ENCODE data around the gene FFAR2. TPM values are rescaled to one million over a fixed set of nuclear protein-coding genes. Genes with fewer than 3 reads are reported as not detected.
A peak's percentile ranks its signal among the peaks of the same experiment; 100 is the strongest.

Gene FFAR2
- total RNA-seq, 2 experiments from 2014 or later = not detected

- Mint-ChIP-seq H3K27ac (no peak overlapping the region), H3K36me3 (ENCODE audit: low read depth) (no peaks in the 10 kb centered on the region), H3K27me3 (ENCODE audit: low read depth) (peaks cover 37% of the 10 kb centered on the region), H3K4me1 (ENCODE audit: low read depth) (peaks cover 37% of the 10 kb centered on the region), H3K9me3 (ENCODE audit: insufficient read depth) (no peaks in the 10 kb centered on the region), H3K4me3 (no peak overlapping the region)
- ATAC-seq = no peak
- CTCF ChIA-PET = interaction anchor here (0.6 to 1.5 kb wide), 3 partner anchors 18 to 168 kb away, joined by 3 to 4 read pairs (median 3); no protein-coding TSS in a partner anchor
- POLR2A ChIA-PET = no interaction called here
- no peak for DNase-seq
Observed at GRCh38 chr19:35444735-35445134, 3.3 kb upstream of the FFAR2 start.

- Mint-ChIP-seq H3K4me1 (ENCODE audit: low read depth) (peaks cover 42% of the 10 kb centered on the region), H3K36me3 (ENCODE audit: low read depth) (no peaks in the 10 kb centered on the region), H3K27me3 (ENCODE audit: low read depth) (peaks cover 40% of the 10 kb centered on the region), H3K27ac (peak overlapping the region; percentile 62), H3K9me3 (ENCODE audit: insufficient read depth) (no peaks in the 10 kb centered on the region), H3K4me3 (no peak overlapping the region)
- POLR2A ChIA-PET = no interaction called here
- DNase-seq (peak; percentile 40), ATAC-seq (peak; percentile 63)
- CTCF ChIA-PET = interaction anchor here (0.7 to 1.5 kb wide), 4 partner anchors 17 to 93 kb away, joined by 3 to 4 read pairs (median 3); no protein-coding TSS in a partner anchor
Observed at GRCh38 chr19:35445826-35446593, 2.0 kb upstream of the FFAR2 start.

GRCh38 chr19:35449359-35450043, 1.4 kb downstream of the FFAR2 start:
- ATAC-seq (no peak), DNase-seq (no peak)
- Mint-ChIP-seq H3K27ac (no peak overlapping the region), H3K36me3 (ENCODE audit: low read depth) (no peaks in the 10 kb centered on the region), H3K9me3 (ENCODE audit: insufficient read depth) (no peaks in the 10 kb centered on the region), H3K27me3 (ENCODE audit: low read depth) (peaks cover 43% of the 10 kb centered on the region), H3K4me3 (no peak overlapping the region), H3K4me1 (ENCODE audit: low read depth) (peaks cover 55% of the 10 kb centered on the region)
- ChIA-PET CTCF (interaction anchor here (3.9 kb wide), 1 partner anchor 13 kb away, joined by 13 read pairs; no protein-coding TSS in a partner anchor), POLR2A (no interaction called here)

- ChIA-PET POLR2A (no interaction called here), CTCF (interaction anchor here (1.4 to 3.9 kb wide), 3 partner anchors 11 to 16 kb away, joined by 3 to 13 read pairs (median 5); no protein-coding TSS in a partner anchor)
- no peaks in the 10 kb centered on the region for H3K36me3 Mint-ChIP-seq (ENCODE audit: low read depth)
- H3K4me3 Mint-ChIP-seq = peak overlapping the region; percentile 4
- peaks cover 32% of the 10 kb centered on the region for H3K27me3 Mint-ChIP-seq (ENCODE audit: low read depth)
- ATAC-seq (peak; percentile 70), DNase-seq (peak; percentile 46)
- no peaks in the 10 kb centered on the region for H3K9me3 Mint-ChIP-seq (ENCODE audit: insufficient read depth)
- H3K4me1 Mint-ChIP-seq (ENCODE audit: low read depth) = peaks cover 52% of the 10 kb centered on the region
- H3K27ac Mint-ChIP-seq = peak overlapping the region; percentile 7
Observed at GRCh38 chr19:35451338-35452096, 3.5 kb downstream of the FFAR2 start.

GRCh38 chr19:35454663-35455062, 6.6 kb downstream of the FFAR2 start:
- Mint-ChIP-seq H3K27ac (no peak overlapping the region), H3K36me3 (ENCODE audit: low read depth) (no peaks in the 10 kb centered on the region), H3K9me3 (ENCODE audit: insufficient read depth) (no peaks in the 10 kb centered on the region), H3K4me1 (ENCODE audit: low read depth) (peaks cover 35% of the 10 kb centered on the region), H3K4me3 (no peak overlapping the region), H3K27me3 (ENCODE audit: low read depth) (peaks cover 15% of the 10 kb centered on the region)
- DNase-seq = no peak
- ChIA-PET POLR2A (no interaction called here), CTCF (interaction anchor here (1.0 to 1.7 kb wide), 4 partner anchors 14 to 41 kb away, joined by 3 read pairs; no protein-coding TSS in a partner anchor)
- no peak for ATAC-seq

GRCh38 chr19:35455616-35456201, 7.7 kb downstream of the FFAR2 start:
- Mint-ChIP-seq H3K27ac (no peak overlapping the region), H3K4me1 (ENCODE audit: low read depth) (peaks cover 35% of the 10 kb centered on the region), H3K27me3 (ENCODE audit: low read depth) (peaks cover 13% of the 10 kb centered on the region), H3K9me3 (ENCODE audit: insufficient read depth) (no peaks in the 10 kb centered on the region), H3K4me3 (no peak overlapping the region), H3K36me3 (ENCODE audit: low read depth) (no peaks in the 10 kb centered on the region)
- ChIA-PET POLR2A (no interaction called here), CTCF (interaction anchor here (1.0 to 1.3 kb wide), 2 partner anchors 16 to 40 kb away, joined by 3 read pairs; no protein-coding TSS in a partner anchor)
- DNase-seq (no peak), ATAC-seq (no peak)

- H3K27me3 Mint-ChIP-seq (ENCODE audit: low read depth) = peaks cover 13% of the 10 kb centered on the region
- no peaks in the 10 kb centered on the region for H3K36me3 Mint-ChIP-seq (ENCODE audit: low read depth)
- H3K4me3 Mint-ChIP-seq = no peak overlapping the region
- ChIA-PET POLR2A (no interaction called here), CTCF (interaction anchor here (2.9 kb wide), 1 partner anchor 11 kb away, joined by 13 read pairs; no protein-coding TSS in a partner anchor)
- H3K9me3 Mint-ChIP-seq (ENCODE audit: insufficient read depth) = no peaks in the 10 kb centered on the region
- ATAC-seq (no peak), DNase-seq (no peak)
- peaks cover 28% of the 10 kb centered on the region for H3K4me1 Mint-ChIP-seq (ENCODE audit: low read depth)
- no peak overlapping the region for H3K27ac Mint-ChIP-seq
Observed at GRCh38 chr19:35457173-35457572, 9.1 kb downstream of the FFAR2 start.

- CTCF ChIA-PET = interaction anchor here (2.9 kb wide), 1 partner anchor 10 kb away, joined by 13 read pairs; no protein-coding TSS in a partner anchor
- Mint-ChIP-seq H3K4me3 (no peak overlapping the region), H3K4me1 (ENCODE audit: low read depth) (peaks cover 35% of the 10 kb centered on the region), H3K27ac (no peak overlapping the region), H3K36me3 (ENCODE audit: low read depth) (no peaks in the 10 kb centered on the region), H3K9me3 (ENCODE audit: insufficient read depth) (no peaks in the 10 kb centered on the region), H3K27me3 (ENCODE audit: low read depth) (peaks cover 7% of the 10 kb centered on the region)
- POLR2A ChIA-PET = no interaction called here
- DNase-seq (no peak), ATAC-seq (no peak)
Observed at GRCh38 chr19:35458192-35458591, 10.1 kb downstream of the FFAR2 start.

- no peak for ATAC-seq
- Mint-ChIP-seq H3K4me3 (no peak overlapping the region), H3K27ac (no peak overlapping the region)
Observed at GRCh38 chr19:35458731-35459391, 10.8 kb downstream of the FFAR2 start.

DNA sequence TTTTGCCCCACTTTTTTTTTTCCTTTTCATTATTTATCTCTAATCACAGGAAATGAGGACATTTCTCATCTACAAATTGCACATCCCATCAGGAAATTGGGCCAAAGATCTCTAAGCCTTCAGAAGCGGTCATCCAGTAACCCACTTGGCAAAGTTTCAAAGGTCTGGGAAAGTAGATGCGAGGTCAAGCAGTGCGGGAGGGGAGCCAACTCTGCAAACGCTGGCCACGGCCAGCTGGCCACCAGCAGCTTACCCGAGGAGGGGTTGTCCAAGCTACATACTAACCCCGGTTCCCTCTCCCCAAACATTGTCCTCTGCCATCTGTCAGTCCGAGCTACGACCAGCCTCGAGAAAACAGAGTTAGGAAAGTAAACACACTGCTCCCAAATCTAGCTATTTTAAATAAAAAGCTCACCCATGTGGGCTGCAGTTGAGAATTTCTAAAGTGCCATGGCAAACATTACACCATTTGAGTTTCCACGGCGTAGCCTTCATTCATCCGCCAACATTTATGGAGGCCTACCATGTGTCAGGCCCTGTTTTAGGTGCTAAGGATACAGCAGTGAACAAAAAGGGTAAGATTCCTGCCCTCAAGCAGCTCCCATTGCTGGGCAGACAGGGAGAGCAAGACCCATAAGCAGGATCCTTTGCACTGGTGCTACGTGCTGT, 11.5 kb downstream of the FFAR2 start:
- no peak for DNase-seq
- no peak for ATAC-seq
- H3K27me3 Mint-ChIP-seq (ENCODE audit: low read depth) = peaks cover 7% of the 10 kb centered on the region
- no peaks in the 10 kb centered on the region for H3K9me3 Mint-ChIP-seq (ENCODE audit: insufficient read depth)
- POLR2A ChIA-PET = no interaction called here
- no peaks in the 10 kb centered on the region for H3K36me3 Mint-ChIP-seq (ENCODE audit: low read depth)
- CTCF ChIA-PET = interaction anchor here (0.8 to 2.9 kb wide), 6 partner anchors 8 to 415 kb away, joined by 3 to 13 read pairs (median 3); no protein-coding TSS in a partner anchor
- no peak overlapping the region for H3K4me3 Mint-ChIP-seq
- H3K27ac Mint-ChIP-seq = no peak overlapping the region
- H3K4me1 Mint-ChIP-seq (ENCODE audit: low read depth) = peaks cover 46% of the 10 kb centered on the region

More at GRCh38 chr19:35458731-35459391, 10.8 kb downstream of the FFAR2 start:
- ChIA-PET POLR2A (no interaction called here), CTCF (interaction anchor here (0.9 to 2.9 kb wide), 3 partner anchors 10 to 106 kb away, joined by 3 to 13 read pairs (median 6); no protein-coding TSS in a partner anchor)
- Mint-ChIP-seq H3K27me3 (ENCODE audit: low read depth) (peaks cover 7% of the 10 kb centered on the region), H3K36me3 (ENCODE audit: low read depth) (no peaks in the 10 kb centered on the region), H3K4me1 (ENCODE audit: low read depth) (peaks cover 42% of the 10 kb centered on the region), H3K9me3 (ENCODE audit: insufficient read depth) (no peaks in the 10 kb centered on the region)
- DNase-seq = no peak

All from activated CD8-positive, alpha-beta T cell treated with anti-CD3 and anti-CD28 coated beads, Interleukin-2, amount 10 ng/mL, durations not matched to agents 7 days and 5 days (primary cell).